Measurements from ENCODE around the gene NPAS2.
A peak's percentile ranks its signal among the peaks of the same experiment; 100 is the strongest.

NPAS2 gene

GRCh38 chr2:100785626-100786296, 34.2 kb upstream of the NPAS2 start:
- H3K4me3 ChIP-seq = peak overlapping the region; percentile 19
- TF ChIP-seq CTCF (IDR thresholded peaks at IDR 0.05) = no peak
- no peak for DNase-seq (ENCODE audit: low spot score)
- H3K27ac ChIP-seq = peak overlapping the region in 1 of 2 donors; percentile 24

DNA sequence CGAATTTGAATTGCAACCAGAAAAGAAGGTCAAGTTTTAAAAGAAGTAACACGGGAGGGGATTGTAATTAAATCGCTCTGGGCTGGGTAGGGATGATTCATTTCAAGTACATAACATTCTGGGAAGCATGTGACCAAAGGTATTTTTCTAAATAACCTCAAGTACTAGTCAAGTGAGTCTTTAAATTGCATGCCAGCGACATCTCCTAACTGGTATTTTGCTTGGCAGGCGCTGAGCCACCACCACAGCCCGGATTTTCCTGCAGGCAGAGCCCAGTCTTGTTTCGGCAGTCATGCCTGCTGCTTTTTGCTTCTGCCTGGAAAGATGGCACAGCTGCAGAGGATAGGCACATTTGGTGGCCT, 33.7 kb upstream of the NPAS2 start:
- peak overlapping the region; percentile 19 for H3K4me3 ChIP-seq
- no peak for DNase-seq (ENCODE audit: low spot score)
- peak overlapping the region in 1 of 2 donors; percentile 24 for H3K27ac ChIP-seq
- TF ChIP-seq CTCF (IDR thresholded peaks at IDR 0.05) = no peak

- no peak overlapping the region for H3K27ac ChIP-seq
Measured at GRCh38 chr2:100786985-100787384, 33.0 kb upstream of the NPAS2 start.

DNA sequence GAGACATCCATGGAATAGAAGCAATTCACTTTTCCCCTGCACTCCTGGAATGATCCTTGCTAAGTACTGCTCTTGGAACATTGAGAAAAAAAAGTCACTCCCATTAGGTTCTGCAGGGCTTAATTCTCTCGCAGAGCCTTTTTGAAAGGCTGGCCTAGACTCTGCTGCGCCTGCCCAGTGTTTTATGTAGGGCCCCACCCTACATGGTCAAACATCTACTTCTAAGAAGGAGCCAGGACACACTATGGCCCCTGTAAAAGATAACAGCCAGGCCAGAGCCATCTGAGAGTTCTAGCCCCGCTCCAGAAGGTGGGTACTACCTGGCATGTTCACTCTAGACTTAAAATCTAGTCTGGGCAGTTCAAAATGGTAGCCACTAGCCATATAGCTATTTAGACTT, 30.6 kb upstream of the NPAS2 start:
- no peak for DNase-seq (ENCODE audit: low spot score)
- Histone ChIP-seq H3K4me3 (no peak overlapping the region), H3K27ac (no peak overlapping the region)
- no peak for TF ChIP-seq CTCF (IDR thresholded peaks at IDR 0.05)

More at GRCh38 chr2:100786985-100787384, 33.0 kb upstream of the NPAS2 start:
- TF ChIP-seq CTCF (IDR thresholded peaks at IDR 0.05) = no peak
- H3K4me3 ChIP-seq = no peak overlapping the region
- DNase-seq (ENCODE audit: low spot score) = no peak

DNA sequence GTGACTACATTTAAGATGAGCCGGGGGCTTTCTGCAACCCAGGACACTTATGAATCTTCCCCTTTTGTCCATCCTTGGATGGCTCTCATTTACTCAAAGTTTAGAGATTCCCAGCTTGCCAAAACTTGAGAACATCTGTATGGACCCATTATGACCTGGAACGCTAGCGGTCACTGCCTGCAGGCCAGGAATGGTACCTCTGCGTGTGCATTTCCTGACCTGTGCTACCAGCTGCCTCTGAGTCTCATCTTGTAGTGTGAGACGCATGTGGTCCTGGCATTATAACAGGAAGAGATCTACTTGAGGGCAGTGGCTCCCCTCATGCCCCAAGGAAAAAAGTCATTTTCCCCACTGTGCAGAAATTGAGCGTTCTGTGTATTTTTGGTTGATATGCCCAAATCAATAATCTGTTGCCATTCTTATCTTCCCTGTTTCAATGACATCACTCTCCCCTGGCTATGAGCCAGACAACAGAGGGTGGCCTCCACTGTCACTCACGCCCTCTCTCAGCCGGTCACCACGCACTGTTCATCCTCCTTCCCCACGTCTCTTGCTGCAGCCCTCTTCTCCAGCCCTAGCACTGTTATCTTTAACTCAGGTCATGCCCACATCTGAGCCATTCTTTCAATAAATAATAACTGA, 28.5 kb upstream of the NPAS2 start:
- no peak for TF ChIP-seq CTCF (IDR thresholded peaks at IDR 0.05)
- DNase-seq (ENCODE audit: low spot score) = no peak
- Histone ChIP-seq H3K27ac (no peak overlapping the region), H3K4me3 (no peak overlapping the region)

DNA sequence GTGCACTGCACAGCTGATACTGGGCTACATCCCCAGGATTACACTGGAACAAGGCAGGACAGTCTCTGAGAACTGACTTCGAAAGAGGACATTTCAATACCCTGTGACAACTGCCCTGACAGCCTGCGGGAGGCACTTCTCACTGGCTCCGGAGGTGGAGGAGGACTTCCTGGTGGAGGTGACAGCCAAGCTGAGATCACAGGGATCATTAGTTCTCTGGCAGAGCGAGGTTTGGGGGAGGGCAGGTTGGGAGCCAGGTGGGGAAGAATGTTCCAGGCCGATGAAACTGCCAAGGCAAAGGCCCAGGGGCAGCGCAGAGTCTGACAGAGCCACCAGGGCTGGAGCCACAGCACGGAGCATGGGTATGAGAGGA, 28.0 kb upstream of the NPAS2 start:
- Histone ChIP-seq H3K4me3 (no peak overlapping the region), H3K27ac (no peak overlapping the region)
- TF ChIP-seq CTCF (IDR thresholded peaks at IDR 0.05) = no peak
- no peak for DNase-seq (ENCODE audit: low spot score)

DNA sequence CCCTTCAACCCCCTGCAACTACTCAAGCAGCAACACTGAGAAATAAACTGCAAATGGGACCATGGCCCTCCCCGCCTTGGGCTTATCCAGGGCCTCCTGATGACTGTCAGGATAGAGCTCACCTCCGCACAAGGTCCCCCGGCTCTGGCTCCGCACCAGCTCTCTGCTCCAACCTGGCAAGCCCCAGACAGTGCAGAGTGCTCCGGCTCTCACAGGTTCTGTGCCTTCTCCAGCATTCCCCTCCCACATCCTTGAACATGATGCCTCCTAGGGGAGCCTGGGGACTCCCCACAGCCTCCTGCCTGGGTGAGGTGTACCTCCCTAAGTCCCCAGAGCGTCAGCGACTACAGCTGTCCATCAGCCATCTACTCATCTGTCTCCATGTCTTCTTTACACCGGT, 26.7 kb upstream of the NPAS2 start:
- no peak overlapping the region for H3K27ac ChIP-seq
- no peak for TF ChIP-seq CTCF (IDR thresholded peaks at IDR 0.05)
- no peak for DNase-seq (ENCODE audit: low spot score)
- no peak overlapping the region for H3K4me3 ChIP-seq
